Endothelial cell of umbilical vein (primary cell): Measurements from ENCODE around the gene SERPINA9. TPM values are rescaled to one million over a fixed set of nuclear protein-coding genes. Genes with fewer than 3 reads are reported as not detected.

Source experiments
- BruUV-seq: library from RNA; stranded (reverse); fragments of 400-500 nt; replicated peaks from 2 replicates; lab custom pipeline; 2021; lab: Mats Ljungman, UMichigan
- CTCF ChIA-PET: fragments of 300-600, 350-600 bp; sonication (Branson Sonifier 250); formaldehyde crosslinking; loops from one replicate; lab custom pipeline; 2021; ENCODE audit warnings: antibody characterized with exemption, inconsistent platforms; lab: Charles Lee
- POLR2A ChIA-PET: fragments of 300-600, 350-600 bp; sonication (Branson Sonifier 250); formaldehyde crosslinking; loops from one replicate; lab custom pipeline; 2021; ENCODE audit warnings: antibody characterized with exemption, inconsistent platforms; lab: Charles Lee
- DNase-seq: peaks from one replicate; pipeline ENCODE4 v3.0.0-alpha.2; 2011; ENCODE audit warnings: low read depth, low spot score
- FAIRE-seq: peaks from 2 replicates; lab custom pipeline; 2011; peaks lifted over from hg19 to GRCh38; lab: Jason Lieb, UNC
- H2AFZ ChIP-seq: 2 replicates; pipeline ENCODE4 v1.6.0; 2012; ENCODE audit warnings: low read depth, low read length, control low read depth, inconsistent platforms
- H3K27ac ChIP-seq: 2 replicates; pipeline ENCODE4 v1.5.1; 2011; ENCODE audit warnings: low read depth, mild to moderate bottlenecking, control low read depth, low read length, moderate library complexity; ENCODE audit not compliant: insufficient read depth
- H3K27me3 ChIP-seq, 2 experiments: 2 replicates each; pipeline versions ENCODE4 v1.6.0 to v1.6.1; 2011; ENCODE audit warnings: low read length in 2 of 2, mixed read lengths in 1 of 2; ENCODE audit not compliant: control insufficient read depth in 2 of 2, insufficient read depth in 2 of 2
- H3K36me3 ChIP-seq, 2 experiments: 2 replicates in 1 of 2; 3 replicates in 1 of 2; pipeline ENCODE4 v1.5.1; 2011; ENCODE audit warnings: low read length in 2 of 2, mild to moderate bottlenecking in 1 of 2, moderate library complexity in 1 of 2; ENCODE audit not compliant: control insufficient read depth in 2 of 2, insufficient read depth in 2 of 2; ENCODE audit errors: extremely low read depth in 1 of 2
- H3K4me1 ChIP-seq: 3 replicates; pipeline ENCODE4 v1.5.1; 2011; ENCODE audit warnings: mild to moderate bottlenecking, low read length; ENCODE audit not compliant: control insufficient read depth, insufficient read depth; ENCODE audit errors: extremely low read depth
- H3K4me2 ChIP-seq: 2 replicates; pipeline ENCODE4 v1.6.1; 2011; ENCODE audit warnings: low read length, control low read depth, mixed read lengths; ENCODE audit not compliant: insufficient read depth
- H3K4me3 ChIP-seq, 3 experiments: fragments of 200-600 bp in 1 of 3; sonication (generic), shearing (Covaris generic) in 1 of 3; replicated peaks in 1 of 3; 2 replicates each; pipeline ENCODE4 v1.5.1; 2011 to 2016; ENCODE audit warnings: control low read depth in 3 of 3, low read length in 3 of 3, mild to moderate bottlenecking in 2 of 3, inconsistent platforms in 1 of 3, low read depth in 1 of 3, moderate library complexity in 1 of 3; ENCODE audit not compliant: insufficient read depth in 1 of 3
- H3K79me2 ChIP-seq: 2 replicates; pipeline ENCODE4 v1.6.0; 2012; ENCODE audit warnings: low read length, inconsistent platforms; ENCODE audit not compliant: control insufficient read depth, insufficient read depth
- H3K9ac ChIP-seq: replicated peaks from 2 replicates; pipeline ENCODE3; 2011; ENCODE audit warnings: low read length, control low read depth; ENCODE audit not compliant: insufficient read depth; ENCODE audit errors: extremely low read depth
- H3K9me1 ChIP-seq: replicated peaks from 3 replicates; pipeline ENCODE4 v1.6.0; 2011; ENCODE audit warnings: mild to moderate bottlenecking, low read length; ENCODE audit not compliant: control insufficient read depth, insufficient read depth; ENCODE audit errors: extremely low read depth
- H3K9me3 ChIP-seq: replicated peaks from 2 replicates; pipeline ENCODE4 v1.5.1; 2012; ENCODE audit warnings: low read length, inconsistent platforms; ENCODE audit not compliant: control insufficient read depth, insufficient read depth
- H4K20me1 ChIP-seq: replicated peaks from 2 replicates; pipeline ENCODE3; 2011; ENCODE audit warnings: mild to moderate bottlenecking, low read length; ENCODE audit not compliant: control insufficient read depth, insufficient read depth; ENCODE audit errors: extremely low read depth
- CTCF ChIP-seq, 2 donors: IDR thresholded peaks; 1 replicate in 1 of 2; 2 replicates in 1 of 2; pipeline ENCODE4 v1.5.1; 2011; ENCODE audit warnings: low read length in 2 of 2, mild to moderate bottlenecking in 2 of 2, moderate library complexity in 2 of 2, control low read depth in 1 of 2, inconsistent platforms in 1 of 2, low read depth in 1 of 2; ENCODE audit not compliant: insufficient read depth in 1 of 2; ENCODE audit errors: extremely low read depth in 1 of 2
- EZH2 ChIP-seq: IDR thresholded peaks from 2 replicates; pipeline ENCODE4 v1.6.1; 2012; ENCODE audit warnings: borderline replicate concordance, low read depth, mild to moderate bottlenecking, moderate library complexity, low read length, inconsistent platforms; ENCODE audit not compliant: severe bottlenecking
- FOS ChIP-seq: IDR thresholded peaks from 2 replicates; pipeline ENCODE4 v1.6.1; 2011; ENCODE audit warnings: mild to moderate bottlenecking, low read length, moderate library complexity, borderline replicate concordance; ENCODE audit not compliant: insufficient read depth
- GATA2 ChIP-seq: IDR thresholded peaks from 2 replicates; pipeline ENCODE4 v1.7.0; 2011; ENCODE audit warnings: low read depth, mild to moderate bottlenecking, moderate library complexity, mixed read lengths, low read length; ENCODE audit not compliant: insufficient read length, insufficient read depth
- JUN ChIP-seq: IDR thresholded peaks from 2 replicates; pipeline ENCODE4 v1.6.1; 2011; ENCODE audit warnings: borderline replicate concordance, low read depth; ENCODE audit not compliant: insufficient read length, insufficient read depth
- MAX ChIP-seq: IDR thresholded peaks from 2 replicates; pipeline ENCODE4 v1.6.1; 2011; ENCODE audit not compliant: insufficient read depth, insufficient read length
- MYC ChIP-seq: IDR thresholded peaks from one replicate; pipeline ENCODE4 v1.6.1; 2011; ENCODE audit warnings: mild to moderate bottlenecking, low read depth, low read length
- POLR2A ChIP-seq: IDR thresholded peaks from 2 replicates; pipeline ENCODE4 v1.6.1; 2012; ENCODE audit warnings: low read depth, mild to moderate bottlenecking, control low read depth, low read length
- POLR2AphosphoS5 ChIP-seq: IDR thresholded peaks from 2 replicates; pipeline ENCODE4 v1.6.1; 2012; ENCODE audit warnings: low read depth, mild to moderate bottlenecking, control low read depth, low read length, moderate library complexity; ENCODE audit not compliant: insufficient read depth
- dilution Hi-C: fragments of 300-500 bp; cut with MboI; formaldehyde crosslinking; loops from one replicate; pipeline ENCODE4 v1.15.0; 2019; ENCODE audit warnings: low sequenced_read_pairs; ENCODE audit not compliant: extremely low pct_ligation_motif_present
- intact Hi-C: fragments of 100-400 bp; cut with micrococcal nuclease; formaldehyde crosslinking; loops from one replicate; pipeline ENCODE4 v1.10.0; 2022
- polyA plus RNA-seq, 4 experiments: library from polyadenylated mRNA; depleted of rRNA in 3 of 4; stranded (reverse) in 3 of 4; unstranded in 1 of 4; fragments of >200 nt; gene quantifications; 2 replicates each; pipeline versions ENCODE4 v1.2.1 to v1.2.3, GENCODE V29; 2011 to 2012; ENCODE audit warnings: missing spikeins in 1 of 4
- total RNA-seq: library from RNA; stranded (reverse); gene quantifications from 2 replicates; pipeline ENCODE4 v1.2.3, GENCODE V29; 2021

The SERPINA9 gene
- total and polyA plus RNA-seq, 2 donors (not counting 3 experiments of a cell fraction or from before 2014, with no cell fraction given) = not detected

GRCh38 chr14:94501588-94502516, 25.9 kb upstream of the SERPINA9 start:
- no peaks in the 10 kb centered on the region for H3K36me3 ChIP-seq
- ChIA-PET CTCF (no interaction called here), POLR2A (no interaction called here)
- no peak overlapping the region for H3K4me2 ChIP-seq
- no peak overlapping the region for H3K9ac ChIP-seq
- no TSS peak for BruUV-seq
- no peaks in the 10 kb centered on the region for H3K27me3 ChIP-seq
- no peak overlapping the region for H2AFZ ChIP-seq
- no peaks in the 10 kb centered on the region for H4K20me1 ChIP-seq
- no peaks in the 10 kb centered on the region for H3K4me1 ChIP-seq
- no peak for FAIRE-seq
- DNase-seq = no peak
- dilution Hi-C loops (no loop called here), intact Hi-C loops (no loop called here)
- TF ChIP-seq FOS (no peak), MYC (no peak), POLR2AphosphoS5 (no peak), MAX (no peak), POLR2A (no peak), CTCF (IDR thresholded peaks at IDR 0.05; ENCODE audit: extremely low read depth in 1 of 2, insufficient read depth in 1 of 2, low read depth in 1 of 2, low read length in 2 of 2) (no peak), GATA2 (no peak), EZH2 (no peak), JUN (no peak)
- H3K9me3 ChIP-seq = peaks cover 2% of the 10 kb centered on the region
- no peaks in the 10 kb centered on the region for H3K9me1 ChIP-seq
- no peaks in the 10 kb centered on the region for H3K79me2 ChIP-seq
- no peak overlapping the region for H3K27ac ChIP-seq
- no peak overlapping the region for H3K4me3 ChIP-seq
